Esophagus (tissue), 2 donors: Measurements from ENCODE around the gene HYAL2. TPM values are rescaled to one million over a fixed set of nuclear protein-coding genes. Genes with fewer than 3 reads are reported as not detected.

Source experiments
- H3K27ac ChIP-seq, 2 donors: one replicate each; pipeline ENCODE4 v1.5.1; 2013; ENCODE audit warnings: low read depth in 2 of 2, mild to moderate bottlenecking in 2 of 2, inconsistent platforms in 1 of 2, low read length in 1 of 2, moderate library complexity in 1 of 2
- H3K27me3 ChIP-seq, 2 donors: one replicate each; pipeline ENCODE4 v1.6.1; 2013; ENCODE audit warnings: low read length in 2 of 2, control low read depth in 1 of 2, mild to moderate bottlenecking in 1 of 2; ENCODE audit not compliant: insufficient read depth in 2 of 2, control insufficient read depth in 1 of 2
- H3K36me3 ChIP-seq, 2 donors: one replicate each; pipeline ENCODE4 v1.6.1; 2013; ENCODE audit warnings: low read length in 1 of 2; ENCODE audit not compliant: control insufficient read depth in 2 of 2, insufficient read depth in 2 of 2
- H3K4me1 ChIP-seq, 2 donors: one replicate each; pipeline ENCODE4 v1.6.1; 2013; ENCODE audit warnings: low read length in 1 of 2; ENCODE audit not compliant: control insufficient read depth in 2 of 2, insufficient read depth in 2 of 2
- H3K4me3 ChIP-seq, 2 donors: one replicate each; pipeline ENCODE4 v1.5.1; 2013; ENCODE audit warnings: low read length in 2 of 2, mild to moderate bottlenecking in 2 of 2, low read depth in 1 of 2, moderate library complexity in 1 of 2
- H3K9me3 ChIP-seq, 2 donors: one replicate each; pipeline ENCODE4 v1.6.1; 2013; ENCODE audit warnings: mild to moderate bottlenecking in 2 of 2, low read depth in 1 of 2, low read length in 1 of 2, moderate library complexity in 1 of 2; ENCODE audit not compliant: control insufficient read depth in 2 of 2, insufficient read depth in 1 of 2
- WGBS, 2 donors: extraction: QIAGEN DNeasy Blood & Tissue Kit; methylation state at CpG; one replicate each; pipeline ENCODE4 v1.1.7; 2013; 5-methylcytosine and 5-hydroxymethylcytosine counted together
- polyA plus RNA-seq, 2 donors: library from polyadenylated mRNA; stranded (reverse); fragments of 200-250 nt; gene quantifications; one replicate each; pipeline ENCODE4 v1.2.3, GENCODE V29; 2013
- donor health status: healthy with polysubstance abuse.
- donor health status: Bipolar disorder and iron deficiency.

The HYAL2 gene
- polyA plus RNA-seq, 2 donors: 25.6 to 43.1 TPM

DNA sequence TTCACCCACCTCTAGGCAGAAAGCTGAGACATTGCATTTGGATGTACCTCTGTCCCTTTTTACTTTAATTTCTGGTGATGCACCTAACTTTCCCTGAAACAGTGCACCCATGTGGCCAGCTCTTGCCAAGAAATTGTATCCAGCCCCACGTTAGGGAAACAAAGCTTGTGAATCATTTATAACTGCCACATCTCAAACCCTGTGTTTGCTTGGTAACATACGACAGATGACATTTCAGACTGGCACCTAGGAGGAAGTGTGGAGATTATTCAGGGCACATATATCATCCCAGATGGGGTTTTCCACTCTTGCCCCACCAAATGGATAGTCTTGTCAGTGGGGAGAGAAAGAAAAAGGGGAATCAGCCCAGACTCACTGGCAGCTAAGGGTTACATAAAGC is 30.2 kb upstream of the HYAL2 start:
- Histone ChIP-seq H3K36me3 (peaks cover 20 to 47% of the 10 kb centered on the region in 2 donors), H3K27me3 (no peaks in the 10 kb centered on the region), H3K27ac (no peak overlapping the region), H3K9me3 (no peaks in the 10 kb centered on the region), H3K4me3 (no peak overlapping the region), H3K4me1 (peaks cover 13 to 39% of the 10 kb centered on the region in 2 donors)
- 19 to 31% methylated on average over 2 of the region's 2 CpGs for WGBS, 2 donors

DNA sequence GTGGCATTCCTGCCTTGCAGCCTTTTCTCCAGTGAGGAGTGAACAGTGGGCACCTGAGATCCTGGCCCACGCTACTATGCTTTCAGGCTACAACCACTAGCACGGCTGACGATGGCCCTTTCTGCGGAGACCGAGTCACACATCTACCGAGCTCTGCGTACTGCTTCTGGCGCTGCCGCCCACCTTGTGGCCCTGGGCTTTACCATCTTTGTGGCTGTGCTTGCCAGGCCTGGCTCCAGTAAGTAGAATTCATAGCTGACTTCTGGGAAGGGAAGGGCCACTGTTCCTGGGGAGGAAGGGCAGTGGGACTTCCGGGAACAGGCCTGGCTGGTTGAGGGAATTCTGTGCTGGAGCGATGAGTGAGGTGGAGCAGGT is 28.8 kb upstream of the HYAL2 start:
- Histone ChIP-seq H3K27me3 (no peaks in the 10 kb centered on the region), H3K36me3 (peaks cover 20 to 40% of the 10 kb centered on the region in 2 donors), H3K4me1 (peaks cover 4 to 27% of the 10 kb centered on the region in 2 donors), H3K4me3 (peak overlapping the region; percentile 68 to 71), H3K9me3 (no peaks in the 10 kb centered on the region), H3K27ac (peak overlapping the region; percentile 88 to 95)
- 38 to 40% methylated on average over 11 of the region's 11 CpGs for WGBS, 2 donors

DNA sequence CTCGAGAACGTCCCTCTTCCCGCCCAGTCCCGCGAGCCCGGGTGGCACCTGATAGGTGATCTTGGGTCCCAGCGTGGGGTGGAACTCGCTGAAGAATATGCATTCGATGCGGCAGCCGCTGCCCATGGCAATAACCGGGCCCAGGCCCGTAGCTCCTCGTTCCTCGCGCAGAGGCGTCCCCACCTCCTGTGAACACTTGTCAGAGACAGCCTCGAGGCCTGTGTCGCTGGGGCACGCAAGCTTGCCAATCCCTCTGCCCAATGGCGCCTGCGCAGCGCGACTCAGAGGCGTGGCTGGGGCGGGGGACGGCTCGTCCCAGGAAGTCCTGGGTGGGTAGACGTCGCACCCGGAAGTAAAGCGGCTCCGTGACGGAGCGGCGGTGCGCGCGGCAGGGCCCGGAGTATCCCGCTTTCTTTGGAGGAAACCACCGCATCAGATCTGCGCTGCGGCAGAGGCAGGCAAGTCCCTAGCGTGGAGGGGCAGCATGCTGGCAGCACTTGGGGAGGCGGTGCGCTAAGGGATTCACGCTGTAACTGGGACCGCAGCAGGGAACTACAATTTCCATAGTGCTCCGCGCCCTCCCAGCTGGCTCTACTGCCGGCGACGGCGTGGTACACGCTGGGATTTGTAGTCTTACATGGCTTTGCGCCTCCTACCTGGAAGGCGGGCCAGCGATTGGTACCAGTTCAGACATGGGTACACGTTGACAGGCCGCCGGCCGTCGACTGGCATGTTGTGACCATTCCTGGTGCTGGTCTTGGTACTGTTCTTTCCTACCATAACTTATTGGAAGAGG is 28.2 kb upstream of the HYAL2 start, which contains the start of the genes CYB561D2 and NPRL2:
Gene CYB561D2 (plus strand): TSS at position 336 of the 796 bp plus-strand sequence. CDS start 572 bp downstream, outside the sequence.
Gene NPRL2 (minus strand): TSS at position 249 of the 796 bp plus-strand sequence. CDS start 123 bp downstream, at position 126.
- WGBS, 2 donors: 0 to 1% methylated on average over 64 of the region's 64 CpGs
- Histone ChIP-seq H3K4me3 (peak within 1 kb of the TSS; percentile 68 to 71), H3K4me1 (peaks cover 4 to 25% of the 10 kb centered on the region in 2 donors), H3K9me3 (no peaks in the 10 kb centered on the region), H3K27ac (peak within 1 kb of the TSS; percentile 88 to 95), H3K27me3 (no peaks in the 10 kb centered on the region), H3K36me3 (peaks cover 20 to 36% of the 10 kb centered on the region in 2 donors)

DNA sequence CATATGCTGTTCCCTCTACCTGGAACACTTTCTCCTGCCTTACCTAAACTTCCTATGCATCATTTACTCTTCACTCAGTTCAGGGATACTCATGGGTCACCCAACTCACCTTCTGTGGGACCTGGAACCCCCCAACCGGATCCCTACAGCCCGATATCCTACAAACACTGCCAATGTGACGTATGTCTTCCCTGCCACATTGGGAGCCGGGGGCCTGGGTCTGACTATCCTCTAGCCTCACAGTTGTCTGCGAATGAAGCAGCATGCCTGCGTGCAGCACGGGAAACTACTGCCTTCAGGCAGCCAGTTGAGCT is 27.6 kb upstream of the HYAL2 start:
- Histone ChIP-seq H3K9me3 (no peaks in the 10 kb centered on the region), H3K27ac (peak overlapping the region; percentile 88 to 95), H3K4me1 (peaks cover 3 to 30% of the 10 kb centered on the region in 2 donors), H3K27me3 (no peaks in the 10 kb centered on the region), H3K4me3 (peak overlapping the region; percentile 68 to 71), H3K36me3 (peaks cover 17 to 32% of the 10 kb centered on the region in 2 donors)
- WGBS, 2 donors: 3 to 7% methylated on average over 7 of the region's 7 CpGs

DNA sequence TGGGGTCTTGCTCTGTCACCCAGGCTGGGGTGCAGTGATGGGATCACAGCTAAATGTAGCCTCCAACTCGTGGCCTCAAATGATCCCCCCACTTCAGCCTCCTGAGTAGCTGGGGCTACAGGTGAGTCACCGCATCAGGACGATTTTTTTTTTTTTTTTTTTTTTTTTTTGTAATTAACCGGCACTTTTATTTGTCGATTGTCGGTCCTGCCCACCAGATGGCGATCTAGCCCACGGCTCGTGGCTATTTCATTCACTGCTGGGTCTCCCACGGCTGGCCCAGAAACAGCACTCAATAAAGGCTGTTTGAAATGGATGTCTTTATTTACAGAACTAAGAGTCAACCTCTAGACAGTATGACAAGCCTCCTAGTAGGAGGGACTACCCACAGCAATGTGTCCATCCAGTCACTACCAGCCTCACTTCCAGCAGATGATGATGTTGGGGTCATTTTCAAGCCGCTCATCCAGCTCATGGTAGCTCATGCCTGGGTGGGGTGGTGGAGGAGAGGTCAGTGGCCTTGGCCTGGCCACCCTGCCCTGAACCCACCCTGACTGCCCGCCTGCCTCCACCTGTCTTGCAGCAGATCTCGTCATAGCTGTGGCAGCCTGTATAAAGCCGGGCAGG is 24.8 kb upstream of the HYAL2 start:
- WGBS, 2 donors: 27% methylated on average over 14 of the region's 14 CpGs
- H3K27ac ChIP-seq: peak overlapping the region in 1 of 2 donors; percentile 1

DNA sequence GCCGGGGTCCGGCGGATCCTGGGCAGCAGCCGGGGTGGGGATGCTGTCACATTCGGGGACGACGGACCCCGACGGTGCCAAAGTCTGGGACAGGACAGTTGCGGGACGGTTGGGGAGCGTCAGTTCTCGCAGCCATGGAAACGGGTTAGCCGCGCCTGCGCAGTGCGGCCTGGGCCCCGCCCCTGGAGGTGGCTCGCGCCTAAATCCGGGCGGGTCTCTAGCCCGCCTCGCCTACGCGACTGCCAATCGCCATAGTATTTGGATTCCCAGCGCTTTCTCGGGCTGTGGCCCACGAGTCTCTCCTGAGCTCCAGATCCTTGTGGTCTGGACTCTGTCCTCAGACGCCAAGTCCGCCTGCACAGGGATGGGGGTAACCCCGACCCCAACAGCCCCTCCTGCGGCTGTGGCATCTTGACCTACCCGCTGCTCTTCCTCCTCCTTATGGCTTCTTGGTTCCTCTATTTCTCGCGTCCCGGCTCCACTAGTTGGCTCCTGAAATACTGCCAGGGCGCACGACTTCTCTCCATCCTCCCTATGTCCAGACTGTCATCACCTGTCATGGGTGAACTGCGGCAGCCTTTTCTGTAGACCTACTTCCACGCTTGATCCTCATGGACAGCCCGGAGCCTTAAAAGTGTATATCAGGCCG is 23.2 kb upstream of the HYAL2 start, which contains the start of gene ZMYND10:
Gene ZMYND10 (minus strand): TSS at position 147 of the 649 bp plus-strand sequence. CDS start 153 bp downstream, outside the sequence.
- Histone ChIP-seq H3K27me3 (no peaks in the 10 kb centered on the region), H3K4me1 (peaks cover 11 to 32% of the 10 kb centered on the region in 2 donors), H3K4me3 (peak within 1 kb of the TSS; percentile 9 to 13), H3K9me3 (no peaks in the 10 kb centered on the region), H3K36me3 (peaks cover 3 to 12% of the 10 kb centered on the region in 2 donors), H3K27ac (peak within 1 kb of the TSS in 1 of 2 donors; percentile 6)
- WGBS, 2 donors: 11 to 12% methylated on average over 42 to 45 of the region's 45 CpGs

More for the DNA sequence above, 24.8 kb upstream of the HYAL2 start:
- H3K4me3 ChIP-seq: no peak overlapping the region
- no peaks in the 10 kb centered on the region for H3K9me3 ChIP-seq
- peaks cover 3 to 12% of the 10 kb centered on the region in 2 donors for H3K36me3 ChIP-seq
- H3K4me1 ChIP-seq: peaks cover 4 to 33% of the 10 kb centered on the region in 2 donors
- no peaks in the 10 kb centered on the region for H3K27me3 ChIP-seq

DNA sequence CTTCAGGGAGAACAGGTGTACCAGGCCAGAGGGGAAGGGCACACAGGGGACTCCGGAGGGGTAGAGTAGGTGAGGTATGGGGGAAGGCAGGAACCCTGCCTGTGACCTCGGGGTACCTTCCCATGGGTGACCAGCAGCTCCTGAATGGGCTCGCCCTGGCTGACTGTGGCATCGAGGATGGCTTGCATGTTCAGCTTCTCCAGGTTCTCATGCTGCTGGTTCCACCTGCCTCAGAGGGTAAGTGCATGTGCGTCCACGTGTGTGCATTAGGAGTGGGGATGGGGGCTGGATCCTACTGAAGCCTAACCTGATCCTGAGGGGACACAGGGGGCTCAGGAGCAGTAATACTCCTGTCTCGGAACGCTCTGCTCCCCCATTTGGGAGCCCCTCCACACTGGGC is 22.5 kb upstream of the HYAL2 start:
- WGBS, 2 donors: 75 to 76% methylated on average over 8 of the region's 8 CpGs
- Histone ChIP-seq H3K9me3 (no peaks in the 10 kb centered on the region), H3K27ac (no peak overlapping the region), H3K27me3 (no peaks in the 10 kb centered on the region), H3K4me3 (no peak overlapping the region), H3K36me3 (peaks cover 3 to 12% of the 10 kb centered on the region in 2 donors), H3K4me1 (peaks cover 11 to 34% of the 10 kb centered on the region in 2 donors)

DNA sequence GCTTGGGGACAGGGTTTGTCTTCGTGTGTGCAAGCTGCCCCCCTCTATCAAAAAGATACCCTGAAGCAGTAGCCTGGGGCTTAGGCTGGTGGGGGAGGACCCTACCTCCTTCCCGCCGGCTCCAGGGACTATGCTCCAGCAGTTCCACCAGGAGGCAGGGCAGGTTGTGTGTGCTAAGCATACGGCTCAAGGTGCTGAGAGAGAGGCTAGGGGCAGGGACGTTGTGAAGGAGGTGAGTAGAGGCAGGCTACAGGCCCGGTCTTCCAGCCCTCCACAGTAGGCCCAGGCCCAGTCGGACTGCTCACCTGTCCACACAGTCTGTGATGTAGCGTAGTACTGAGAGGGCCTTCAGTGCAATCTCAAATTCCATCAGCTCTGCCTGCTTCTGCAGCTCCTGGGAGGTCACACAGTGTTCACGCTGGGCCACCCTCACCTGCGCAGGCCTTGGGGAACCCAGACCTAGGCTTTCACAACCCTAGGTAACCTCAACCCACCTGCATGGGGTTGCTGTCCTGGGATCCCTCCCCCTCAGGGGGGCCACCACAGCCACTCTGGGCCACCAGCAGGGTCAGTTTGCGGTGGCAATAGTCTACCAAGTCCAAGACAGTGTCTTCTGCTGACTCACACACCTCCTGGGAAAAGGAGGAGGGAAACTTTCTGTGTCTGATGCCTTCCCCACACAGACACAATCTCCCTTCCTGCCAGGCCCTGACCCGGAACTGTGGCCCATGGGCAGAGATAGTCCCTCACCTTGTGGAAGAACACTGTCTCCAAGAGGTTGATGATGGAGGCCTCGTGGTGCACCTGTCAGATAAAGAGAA is 20.5 kb upstream of the HYAL2 start:
- WGBS, 2 donors: 86 to 89% methylated on average over 13 of the region's 13 CpGs
- H3K4me3 ChIP-seq: no peak overlapping the region
- H3K4me1 ChIP-seq: peaks cover 15 to 25% of the 10 kb centered on the region in 2 donors
- H3K9me3 ChIP-seq: no peaks in the 10 kb centered on the region
- no peak overlapping the region for H3K27ac ChIP-seq
- H3K27me3 ChIP-seq: no peaks in the 10 kb centered on the region
- H3K36me3 ChIP-seq: peaks cover 0 to 6% of the 10 kb centered on the region in 2 donors
